Loucy (cell line): ENCODE measurements around the gene GPHB5.

Experiments
- CTCF ChIP-seq: fragments of 200-600 bp; sonication (generic); conservative IDR thresholded peaks from 2 replicates; pipeline ENCODE4 v1.5.1; 2014; ENCODE audit warnings: mild to moderate bottlenecking, antibody characterized with exemption, low read length
- EZH2phosphoT487 ChIP-seq: fragments of 200-600 bp; IDR thresholded peaks from 2 replicates; pipeline ENCODE4 v1.6.1; 2018; ENCODE audit warnings: antibody characterized with exemption, mild to moderate bottlenecking, moderate library complexity, borderline replicate concordance

- TF ChIP-seq EZH2phosphoT487 (no peak), CTCF (no peak)
Observed at GRCh38 chr14:63286071-63286470, 32.7 kb downstream of the GPHB5 start.
